CD14-positive monocyte (primary cell): ENCODE results near the gene GK. TPM values are rescaled to one million over a fixed set of nuclear protein-coding genes. Genes with fewer than 3 reads are reported as not detected.

ENCODE experiments used
- DNase-seq, 3 donors: peaks; one replicate each; pipeline ENCODE4 v3.0.0-alpha.2; 2011 to 2022
- H2AFZ ChIP-seq: 2 replicates; pipeline ENCODE4 v1.6.0; 2012; ENCODE audit warnings: mild to moderate bottlenecking, low read depth, low read length, inconsistent platforms; ENCODE audit not compliant: insufficient read depth, poor library complexity, severe bottlenecking
- H3K27ac ChIP-seq, 2 donors: 1 replicate in 1 of 2; 2 replicates in 1 of 2; pipeline ENCODE4 v1.5.1; 2012 to 2013; ENCODE audit warnings: low read length in 2 of 2, control low read depth in 1 of 2, inconsistent platforms in 1 of 2, low read depth in 1 of 2, mild to moderate bottlenecking in 1 of 2
- H3K27me3 ChIP-seq, 2 donors: one replicate each; pipeline versions ENCODE4 v1.6.0 to v1.6.1; 2011 to 2013; ENCODE audit warnings: low read length in 2 of 2; ENCODE audit not compliant: control insufficient read depth in 2 of 2, insufficient read depth in 2 of 2
- H3K36me3 ChIP-seq, 2 donors: replicated peaks in 1 of 2; 1 replicate in 1 of 2; 2 replicates in 1 of 2; pipeline versions ENCODE4 v1.5.1 to v1.6.1; 2012 to 2013; ENCODE audit warnings: low read length in 2 of 2, control low read depth in 1 of 2, inconsistent platforms in 1 of 2, mild to moderate bottlenecking in 1 of 2; ENCODE audit not compliant: insufficient read depth in 2 of 2, control insufficient read depth in 1 of 2
- H3K4me1 ChIP-seq, 2 donors: 1 replicate in 1 of 2; 2 replicates in 1 of 2; pipeline versions ENCODE4 v1.5.1 to v1.6.1; 2012 to 2013; ENCODE audit warnings: low read length in 2 of 2, control low read depth in 1 of 2, inconsistent platforms in 1 of 2, mild to moderate bottlenecking in 1 of 2, moderate library complexity in 1 of 2; ENCODE audit not compliant: insufficient read depth in 2 of 2, control insufficient read depth in 1 of 2
- H3K4me2 ChIP-seq: replicated peaks from 2 replicates; pipeline ENCODE3; 2012; ENCODE audit warnings: low read length, moderate library complexity, mild to moderate bottlenecking; ENCODE audit not compliant: poor library complexity, severe bottlenecking; ENCODE audit errors: extremely low read depth
- H3K4me3 ChIP-seq, 3 experiments: fragments of 200-600 bp in 1 of 3; sonication (generic) in 1 of 3; replicated peaks in 1 of 3; 1 replicate in 2 of 3; 2 replicates in 1 of 3; pipeline ENCODE4 v1.5.1; 2011 to 2013; ENCODE audit warnings: low read length in 3 of 3, mild to moderate bottlenecking in 3 of 3, control low read depth in 2 of 3, low read depth in 2 of 3, inconsistent platforms in 1 of 3, moderate library complexity in 1 of 3
- H3K79me2 ChIP-seq: 2 replicates; pipeline ENCODE4 v1.6.0; 2012; ENCODE audit warnings: mild to moderate bottlenecking, control low read depth, inconsistent platforms, low read length, moderate library complexity; ENCODE audit not compliant: insufficient read depth
- H3K9ac ChIP-seq: 2 replicates; pipeline ENCODE4 v1.6.0; 2017; ENCODE audit warnings: low read length, mild to moderate bottlenecking; ENCODE audit not compliant: insufficient read depth, poor library complexity, severe bottlenecking
- H3K9me3 ChIP-seq, 2 donors: replicated peaks in 1 of 2; 1 replicate in 1 of 2; 2 replicates in 1 of 2; pipeline versions ENCODE4 v1.5.1 to v1.6.1; 2012 to 2013; ENCODE audit warnings: low read length in 2 of 2, control low read depth in 1 of 2; ENCODE audit not compliant: control insufficient read depth in 1 of 2, insufficient read depth in 1 of 2
- H4K20me1 ChIP-seq: 2 replicates; pipeline ENCODE4 v1.6.0; 2012; ENCODE audit warnings: mild to moderate bottlenecking, low read length, control low read depth, moderate library complexity; ENCODE audit not compliant: insufficient read depth
- H3K27ac Mint-ChIP-seq, 7 donors: one replicate each; pipeline ENCODE4 v1.8.0; 2020; ENCODE audit warnings: mild to moderate bottlenecking in 7 of 7, mixed read lengths in 7 of 7, moderate library complexity in 6 of 7, inconsistent platforms in 2 of 7
- H3K27me3 Mint-ChIP-seq, 3 donors: one replicate each; pipeline ENCODE4 v1.8.0; 2021 to 2022; ENCODE audit warnings: low read depth in 3 of 3, mild to moderate bottlenecking in 3 of 3, mixed read lengths in 3 of 3, moderate library complexity in 3 of 3, inconsistent platforms in 1 of 3
- H3K36me3 Mint-ChIP-seq, 2 donors: one replicate each; pipeline ENCODE4 v1.8.0; 2020; ENCODE audit warnings: mixed read lengths in 2 of 2, inconsistent platforms in 1 of 2, mild to moderate bottlenecking in 1 of 2
- H3K4me1 Mint-ChIP-seq: one replicate; pipeline ENCODE4 v1.8.0; 2020; ENCODE audit warnings: mild to moderate bottlenecking, mixed read lengths
- H3K4me3 Mint-ChIP-seq, 2 donors: one replicate each; pipeline ENCODE4 v1.8.0; 2020; ENCODE audit warnings: mild to moderate bottlenecking in 2 of 2, mixed read lengths in 2 of 2, moderate library complexity in 1 of 2
- H3K9me3 Mint-ChIP-seq, 7 donors: one replicate each; pipeline ENCODE4 v1.8.0; 2020 to 2022; ENCODE audit warnings: mixed read lengths in 7 of 7, mild to moderate bottlenecking in 6 of 7, moderate library complexity in 6 of 7, inconsistent platforms in 2 of 7
- WGBS: methylation state at CpG from one replicate; pipeline ENCODE4 v1.1.5; 2013; ENCODE audit warnings: missing lambda C conversion rate; ENCODE audit not compliant: insufficient coverage; 5-methylcytosine and 5-hydroxymethylcytosine counted together
- intact Hi-C, 2 donors: fragments of 100-400 bp; cut with micrococcal nuclease; formaldehyde crosslinking; loops; one replicate each; pipeline versions ENCODE4 v1.15.0 to v1.15.1; 2023
- polyA plus RNA-seq, 3 donors: library from polyadenylated mRNA; depleted of rRNA in 1 of 3; unstranded in 2 of 3; stranded (reverse) in 1 of 3; fragments of 300-500 nt in 2 of 3; fragments of >200 nt in 1 of 3; fragmentation: Illumina TruSeq in 2 of 3; gene quantifications; 1 replicate in 2 of 3; 2 replicates in 1 of 3; pipeline ENCODE4 v1.2.3, GENCODE V29; 2012 to 2021
- TF ChIP-seq, protein P1 (sequence below): fragments of 200-600 bp; IDR thresholded peaks from one replicate; pipeline ENCODE4 v1.8.0; 2022; ENCODE audit warnings: antibody characterized with exemption, mild to moderate bottlenecking

Gene GK
- polyA plus RNA-seq, 3 donors, result 21.2 to 51.9 (median 41.0) TPM

DNA sequence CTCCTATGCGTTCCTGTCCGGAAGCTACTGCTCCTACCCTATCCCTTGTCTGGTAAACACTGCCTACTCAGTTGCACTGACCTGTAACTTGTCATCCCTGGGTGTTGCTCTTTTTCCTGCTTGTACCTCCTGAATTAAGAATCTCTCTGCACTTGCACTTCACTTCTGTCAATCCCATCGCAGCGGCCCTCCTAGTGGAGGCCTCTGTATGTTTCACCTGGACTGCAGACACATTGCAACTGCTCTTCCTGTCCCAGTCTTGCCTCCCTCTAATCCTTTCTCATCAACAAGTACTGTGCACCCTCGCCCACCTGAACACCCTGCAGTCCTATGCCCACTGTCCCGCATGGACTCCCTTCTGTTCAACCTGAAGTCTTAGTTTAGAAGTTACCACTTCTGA, 8.0 kb downstream of the GK start:
- TF ChIP-seq, protein P1, sequence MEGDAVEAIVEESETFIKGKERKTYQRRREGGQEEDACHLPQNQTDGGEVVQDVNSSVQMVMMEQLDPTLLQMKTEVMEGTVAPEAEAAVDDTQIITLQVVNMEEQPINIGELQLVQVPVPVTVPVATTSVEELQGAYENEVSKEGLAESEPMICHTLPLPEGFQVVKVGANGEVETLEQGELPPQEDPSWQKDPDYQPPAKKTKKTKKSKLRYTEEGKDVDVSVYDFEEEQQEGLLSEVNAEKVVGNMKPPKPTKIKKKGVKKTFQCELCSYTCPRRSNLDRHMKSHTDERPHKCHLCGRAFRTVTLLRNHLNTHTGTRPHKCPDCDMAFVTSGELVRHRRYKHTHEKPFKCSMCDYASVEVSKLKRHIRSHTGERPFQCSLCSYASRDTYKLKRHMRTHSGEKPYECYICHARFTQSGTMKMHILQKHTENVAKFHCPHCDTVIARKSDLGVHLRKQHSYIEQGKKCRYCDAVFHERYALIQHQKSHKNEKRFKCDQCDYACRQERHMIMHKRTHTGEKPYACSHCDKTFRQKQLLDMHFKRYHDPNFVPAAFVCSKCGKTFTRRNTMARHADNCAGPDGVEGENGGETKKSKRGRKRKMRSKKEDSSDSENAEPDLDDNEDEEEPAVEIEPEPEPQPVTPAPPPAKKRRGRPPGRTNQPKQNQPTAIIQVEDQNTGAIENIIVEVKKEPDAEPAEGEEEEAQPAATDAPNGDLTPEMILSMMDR, result no peak
- H3K4me3 ChIP-seq, result no peak overlapping the region
- Mint-ChIP-seq H3K36me3 (peaks cover 8 to 15% of the 10 kb centered on the region in 2 donors), H3K4me3 (no peak overlapping the region), H3K27me3 (peaks cover 0 to 12% (median 0%) of the 10 kb centered on the region in 3 donors), H3K27ac (peak overlapping the region in 6 of 7 donors; percentile 43 to 99 (median 75)), H3K4me1 (peaks cover 31% of the 10 kb centered on the region), H3K9me3 (peaks cover 0 to 6% (median 0%) of the 10 kb centered on the region in 7 donors)
- H3K4me1 ChIP-seq, result peaks cover 36 to 44% of the 10 kb centered on the region in 2 donors
- WGBS, result 100% methylated on average over 5 of the region's 6 CpGs
- peaks cover 0 to 14% of the 10 kb centered on the region in 2 donors for H3K27me3 ChIP-seq
- DNase-seq, result no peak
- H3K36me3 ChIP-seq, result peaks cover 0 to 4% of the 10 kb centered on the region in 2 donors
- no peak overlapping the region for H2AFZ ChIP-seq
- no peaks in the 10 kb centered on the region for H3K9me3 ChIP-seq
- peaks cover 18% of the 10 kb centered on the region for H3K79me2 ChIP-seq
- intact Hi-C loops, result no loop called here
- H3K27ac ChIP-seq, result no peak overlapping the region
- no peaks in the 10 kb centered on the region for H4K20me1 ChIP-seq
- H3K4me2 ChIP-seq, result no peak overlapping the region
- no peak overlapping the region for H3K9ac ChIP-seq

DNA sequence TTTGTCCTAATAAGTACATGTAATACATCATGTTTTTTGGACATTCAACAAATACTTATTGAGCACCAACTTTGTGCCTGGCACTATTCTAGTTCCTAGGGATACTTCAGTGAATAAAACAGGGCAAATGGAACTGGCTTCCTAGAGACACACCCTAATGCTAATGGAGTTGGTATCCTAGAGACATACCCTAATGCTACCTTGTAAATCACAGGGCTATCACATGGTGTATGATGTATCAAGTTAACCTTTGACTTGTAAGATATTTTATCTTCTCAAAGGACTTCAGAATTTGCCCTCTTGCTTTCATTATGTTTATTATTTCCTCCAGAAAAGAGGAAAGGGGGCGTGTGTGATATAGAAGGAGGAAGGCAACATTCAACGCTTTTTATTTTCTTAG, 10.1 kb downstream of the GK start:
- H3K9me3 ChIP-seq, result no peaks in the 10 kb centered on the region
- TF ChIP-seq, protein P1, result no peak
- H3K36me3 ChIP-seq, result peaks cover 4 to 6% of the 10 kb centered on the region in 2 donors
- peaks cover 19% of the 10 kb centered on the region for H3K4me1 Mint-ChIP-seq
- intact Hi-C loops, result no loop called here
- H3K27me3 ChIP-seq, result peaks cover 0 to 14% of the 10 kb centered on the region in 2 donors
- peaks cover 0 to 6% (median 0%) of the 10 kb centered on the region in 7 donors for H3K9me3 Mint-ChIP-seq
- H3K4me3 Mint-ChIP-seq, result no peak overlapping the region
- H3K4me2 ChIP-seq, result no peak overlapping the region
- H3K9ac ChIP-seq, result no peak overlapping the region
- H3K4me3 ChIP-seq, result no peak overlapping the region
- peaks cover 0 to 17% (median 0%) of the 10 kb centered on the region in 3 donors for H3K27me3 Mint-ChIP-seq
- H3K36me3 Mint-ChIP-seq, result peaks cover 16 to 24% of the 10 kb centered on the region in 2 donors
- H4K20me1 ChIP-seq, result no peaks in the 10 kb centered on the region
- H3K27ac ChIP-seq, result no peak overlapping the region
- no peak overlapping the region for H3K27ac Mint-ChIP-seq
- peaks cover 18% of the 10 kb centered on the region for H3K79me2 ChIP-seq
- peaks cover 17 to 23% of the 10 kb centered on the region in 2 donors for H3K4me1 ChIP-seq
- no CpG with 5 or more reads among the region's 2 CpGs for WGBS
- DNase-seq, result no peak
- no peak overlapping the region for H2AFZ ChIP-seq
